ENCODE measurements around the gene CATSPER2.
"Not testable (repeated sequence)": the region's sequence is repeated elsewhere in the genome, so short reads cannot be mapped to it uniquely, and the experiment has no call there.

CATSPER2 gene

GRCh38 chr15:43617750-43618149, 30.9 kb downstream of the CATSPER2 start:
- not testable (repeated sequence) for H3K9me3 ChIP-seq (replicated peaks in 1 of 2; ENCODE audit: control insufficient read depth in 2 of 2, insufficient read depth in 1 of 2, low read depth in 1 of 2, low read length in 2 of 2); H3K9ac ChIP-seq (ENCODE audit: low read depth, low read length, poor library complexity); H3K27ac ChIP-seq (replicated peaks; ENCODE audit: low read length); H3K79me1 ChIP-seq (ENCODE audit: low read depth, low read length); H3K27me3 ChIP-seq (ENCODE audit: control insufficient read depth in 3 of 3, insufficient read depth in 3 of 3, low read depth in 1 of 3, low read length in 3 of 3); H3K4me3 ChIP-seq (ENCODE audit: low read length in 2 of 2); H4K91ac ChIP-seq (ENCODE audit: low read depth, low read length, poor library complexity); H4K8ac ChIP-seq (ENCODE audit: low read depth, low read length); H3K14ac ChIP-seq (ENCODE audit: low read length); H2BK120ac ChIP-seq (ENCODE audit: low read depth, low read length); H2AFZ ChIP-seq (ENCODE audit: low read length); H2BK15ac ChIP-seq (ENCODE audit: low read length); H2BK5ac ChIP-seq (ENCODE audit: low read length); H2BK12ac ChIP-seq (ENCODE audit: low read length); H3K18ac ChIP-seq (ENCODE audit: low read length); H3K4ac ChIP-seq (ENCODE audit: low read length); H2AK5ac ChIP-seq (ENCODE audit: low read depth, low read length); DNase-seq (ENCODE audit: low spot score); H3K36me3 ChIP-seq (replicated peaks in 1 of 2; ENCODE audit: control insufficient read depth in 2 of 2, insufficient read depth in 2 of 2, low read length in 2 of 2); H3K4me2 ChIP-seq (ENCODE audit: insufficient read depth, low read length, poor library complexity, severe bottlenecking); H3K23ac ChIP-seq (ENCODE audit: low read depth, low read length, poor library complexity); H3K4me1 ChIP-seq (ENCODE audit: control insufficient read depth in 2 of 2, insufficient read depth in 1 of 2, low read depth in 1 of 2, low read length in 2 of 2)
- no CpG with 5 or more reads among the region's 8 CpGs for WGBS, 2 donors (ENCODE audit: extremely low coverage in 2 of 2, insufficient read length in 2 of 2, insufficient replicate concordance in 1 of 2)

GRCh38 chr15:43602233-43602632, 46.4 kb downstream of the CATSPER2 start:
- WGBS, 2 donors (ENCODE audit: extremely low coverage in 2 of 2, insufficient read length in 2 of 2, insufficient replicate concordance in 1 of 2): no CpG with 5 or more reads among the region's 6 CpGs
- not testable (repeated sequence) for H2BK120ac ChIP-seq (ENCODE audit: low read depth, low read length); H3K4me1 ChIP-seq (ENCODE audit: control insufficient read depth in 2 of 2, insufficient read depth in 1 of 2, low read depth in 1 of 2, low read length in 2 of 2); H3K36me3 ChIP-seq (replicated peaks in 1 of 2; ENCODE audit: control insufficient read depth in 2 of 2, insufficient read depth in 2 of 2, low read length in 2 of 2); H3K9ac ChIP-seq (ENCODE audit: low read depth, low read length, poor library complexity); H3K18ac ChIP-seq (ENCODE audit: low read length); H3K27me3 ChIP-seq (ENCODE audit: control insufficient read depth in 3 of 3, insufficient read depth in 3 of 3, low read depth in 1 of 3, low read length in 3 of 3); H3K27ac ChIP-seq (replicated peaks; ENCODE audit: low read length); H2BK12ac ChIP-seq (ENCODE audit: low read length); H2AK5ac ChIP-seq (ENCODE audit: low read depth, low read length); H3K4ac ChIP-seq (ENCODE audit: low read length); H3K79me1 ChIP-seq (ENCODE audit: low read depth, low read length); H3K14ac ChIP-seq (ENCODE audit: low read length); H3K9me3 ChIP-seq (replicated peaks in 1 of 2; ENCODE audit: control insufficient read depth in 2 of 2, insufficient read depth in 1 of 2, low read depth in 1 of 2, low read length in 2 of 2); H4K8ac ChIP-seq (ENCODE audit: low read depth, low read length); H3K4me3 ChIP-seq (ENCODE audit: low read length in 2 of 2); DNase-seq (ENCODE audit: low spot score); H4K91ac ChIP-seq (ENCODE audit: low read depth, low read length, poor library complexity); H2AFZ ChIP-seq (ENCODE audit: low read length); H2BK5ac ChIP-seq (ENCODE audit: low read length); H3K4me2 ChIP-seq (ENCODE audit: insufficient read depth, low read length, poor library complexity, severe bottlenecking); H3K23ac ChIP-seq (ENCODE audit: low read depth, low read length, poor library complexity); H2BK15ac ChIP-seq (ENCODE audit: low read length)

DNA sequence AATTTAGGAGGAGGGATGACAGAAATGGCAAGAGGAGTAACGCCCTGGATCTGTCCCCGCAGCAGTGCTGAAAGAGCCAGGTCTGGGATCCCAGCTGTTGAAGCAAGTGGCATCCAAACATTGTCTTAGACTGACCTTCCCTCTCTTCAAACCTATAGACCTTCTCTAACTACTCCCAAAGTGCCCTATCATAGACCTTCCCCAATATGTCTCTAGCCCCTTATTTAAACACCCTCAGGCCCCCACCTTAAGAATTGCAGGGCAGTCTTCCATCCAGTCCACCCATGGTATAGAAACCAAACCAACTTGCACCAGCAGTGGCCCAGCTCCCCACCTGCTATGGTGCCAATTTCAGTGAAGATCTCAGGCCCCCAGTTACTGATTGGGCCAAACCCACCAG, 48.4 kb downstream of the CATSPER2 start:
- H4K8ac ChIP-seq (ENCODE audit: low read depth, low read length); H3K79me1 ChIP-seq (ENCODE audit: low read depth, low read length); H3K27me3 ChIP-seq (ENCODE audit: control insufficient read depth in 3 of 3, insufficient read depth in 3 of 3, low read depth in 1 of 3, low read length in 3 of 3); H2BK5ac ChIP-seq (ENCODE audit: low read length); H2BK12ac ChIP-seq (ENCODE audit: low read length); H3K4me1 ChIP-seq (ENCODE audit: control insufficient read depth in 2 of 2, insufficient read depth in 1 of 2, low read depth in 1 of 2, low read length in 2 of 2); H3K9me3 ChIP-seq (replicated peaks in 1 of 2; ENCODE audit: control insufficient read depth in 2 of 2, insufficient read depth in 1 of 2, low read depth in 1 of 2, low read length in 2 of 2); H3K14ac ChIP-seq (ENCODE audit: low read length); H4K91ac ChIP-seq (ENCODE audit: low read depth, low read length, poor library complexity); H2BK15ac ChIP-seq (ENCODE audit: low read length); H3K4ac ChIP-seq (ENCODE audit: low read length); H3K4me2 ChIP-seq (ENCODE audit: insufficient read depth, low read length, poor library complexity, severe bottlenecking); H3K4me3 ChIP-seq (ENCODE audit: low read length in 2 of 2); H2AFZ ChIP-seq (ENCODE audit: low read length); H2BK120ac ChIP-seq (ENCODE audit: low read depth, low read length); H3K23ac ChIP-seq (ENCODE audit: low read depth, low read length, poor library complexity); H2AK5ac ChIP-seq (ENCODE audit: low read depth, low read length); H3K27ac ChIP-seq (replicated peaks; ENCODE audit: low read length); H3K36me3 ChIP-seq (replicated peaks in 1 of 2; ENCODE audit: control insufficient read depth in 2 of 2, insufficient read depth in 2 of 2, low read length in 2 of 2); DNase-seq (ENCODE audit: low spot score); H3K9ac ChIP-seq (ENCODE audit: low read depth, low read length, poor library complexity); H3K18ac ChIP-seq (ENCODE audit: low read length): not testable (repeated sequence)
- whole genome bisulfite sequencing, 2 donors (ENCODE audit: extremely low coverage in 2 of 2, insufficient read length in 2 of 2, insufficient replicate concordance in 1 of 2): no CpG with 5 or more reads among the region's 2 CpGs

DNA sequence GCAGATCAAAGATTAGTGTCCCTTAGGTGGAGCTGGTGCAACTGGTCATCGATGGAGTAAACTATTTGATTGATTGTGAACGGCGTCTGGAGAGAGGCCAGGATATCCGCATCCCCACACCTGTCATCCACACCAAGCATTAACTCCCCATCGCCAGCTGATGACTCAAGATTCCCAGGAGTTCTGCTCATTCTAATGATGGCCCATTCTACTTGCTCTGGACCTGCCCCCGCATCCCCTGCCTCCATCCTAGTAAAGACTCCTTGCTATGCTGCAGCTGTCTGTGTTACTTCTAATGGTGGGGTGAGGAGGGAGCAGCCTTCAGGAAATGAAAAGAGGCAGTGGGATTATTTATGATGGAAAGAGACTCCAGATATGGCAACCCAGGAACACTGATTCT, 49.5 kb downstream of the CATSPER2 start:
- H2BK15ac ChIP-seq (ENCODE audit: low read length); H3K79me1 ChIP-seq (ENCODE audit: low read depth, low read length); DNase-seq (ENCODE audit: low spot score); H3K14ac ChIP-seq (ENCODE audit: low read length); H3K9me3 ChIP-seq (replicated peaks in 1 of 2; ENCODE audit: control insufficient read depth in 2 of 2, insufficient read depth in 1 of 2, low read depth in 1 of 2, low read length in 2 of 2); H3K18ac ChIP-seq (ENCODE audit: low read length); H4K91ac ChIP-seq (ENCODE audit: low read depth, low read length, poor library complexity); H2BK120ac ChIP-seq (ENCODE audit: low read depth, low read length); H3K4me2 ChIP-seq (ENCODE audit: insufficient read depth, low read length, poor library complexity, severe bottlenecking); H4K8ac ChIP-seq (ENCODE audit: low read depth, low read length); H3K36me3 ChIP-seq (replicated peaks in 1 of 2; ENCODE audit: control insufficient read depth in 2 of 2, insufficient read depth in 2 of 2, low read length in 2 of 2); H2AFZ ChIP-seq (ENCODE audit: low read length); H3K23ac ChIP-seq (ENCODE audit: low read depth, low read length, poor library complexity); H3K4ac ChIP-seq (ENCODE audit: low read length); H2BK12ac ChIP-seq (ENCODE audit: low read length); H3K4me3 ChIP-seq (ENCODE audit: low read length in 2 of 2); H2BK5ac ChIP-seq (ENCODE audit: low read length); H3K27ac ChIP-seq (replicated peaks; ENCODE audit: low read length); H3K4me1 ChIP-seq (ENCODE audit: control insufficient read depth in 2 of 2, insufficient read depth in 1 of 2, low read depth in 1 of 2, low read length in 2 of 2); H3K27me3 ChIP-seq (ENCODE audit: control insufficient read depth in 3 of 3, insufficient read depth in 3 of 3, low read depth in 1 of 3, low read length in 3 of 3); H3K9ac ChIP-seq (ENCODE audit: low read depth, low read length, poor library complexity); H2AK5ac ChIP-seq (ENCODE audit: low read depth, low read length): not testable (repeated sequence)
- WGBS, 2 donors (ENCODE audit: extremely low coverage in 2 of 2, insufficient read length in 2 of 2, insufficient replicate concordance in 1 of 2): no CpG with 5 or more reads among the region's 6 CpGs

All from neuronal stem cell (in vitro differentiated cells).